ENCODE data around the gene CDK18.

CDK18 gene

GRCh38 chr1:205542367-205542766 lies 37.9 kb downstream of the CDK18 start:
- DNase-seq: no peak

GRCh38 chr1:205543351-205544301 lies 39.2 kb downstream of the CDK18 start:
- no peak for DNase-seq

DNA sequence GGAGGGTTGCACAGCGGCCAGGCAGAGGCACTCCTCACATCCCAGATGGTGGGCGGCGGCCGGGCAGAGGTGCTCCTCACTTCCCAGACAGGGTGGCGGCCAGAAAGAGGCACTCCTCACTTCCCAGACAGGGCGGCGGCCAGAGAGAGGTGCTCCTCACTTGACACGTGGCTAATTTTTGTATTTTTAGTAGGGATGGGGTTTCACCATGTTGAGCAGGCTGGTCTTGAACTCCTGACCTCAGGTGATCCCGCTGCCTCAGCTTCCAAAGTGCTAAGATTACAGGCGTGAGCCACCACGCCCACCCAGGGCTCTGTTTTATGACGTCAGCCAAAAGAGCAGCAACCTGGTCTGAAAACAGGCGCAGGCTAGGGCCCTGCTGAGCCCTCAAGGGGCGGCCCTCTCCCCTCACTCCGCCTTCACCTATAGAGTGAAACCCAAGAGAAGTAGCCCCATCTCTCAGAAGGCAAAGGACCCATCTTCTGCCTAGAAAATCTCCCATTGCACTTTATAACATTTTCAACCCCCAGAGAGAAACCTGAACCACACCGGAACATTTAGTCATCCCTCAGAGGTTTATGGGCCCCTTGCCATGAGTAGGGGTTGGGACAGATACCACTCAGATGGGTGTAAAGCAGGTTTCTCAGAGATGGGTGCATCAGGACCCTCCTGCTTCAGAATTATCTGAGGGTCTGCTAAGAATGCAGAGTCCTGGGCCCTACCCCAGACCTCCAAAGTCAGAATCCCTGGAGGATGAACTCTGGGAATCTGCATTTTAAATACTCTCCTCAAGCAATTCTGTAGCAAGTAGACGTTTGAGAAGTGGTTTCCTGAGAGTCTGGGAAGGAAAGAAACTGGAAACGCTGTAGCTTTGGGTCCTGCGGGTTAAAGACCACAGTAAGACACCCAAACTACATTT lies 40.8 kb downstream of the CDK18 start:
- no peak for DNase-seq

GRCh38 chr1:205545991-205546390 lies 41.5 kb downstream of the CDK18 start:
- DNase-seq: no peak

GRCh38 chr1:205546541-205546940 lies 42.1 kb downstream of the CDK18 start:
- no peak for DNase-seq

DNA sequence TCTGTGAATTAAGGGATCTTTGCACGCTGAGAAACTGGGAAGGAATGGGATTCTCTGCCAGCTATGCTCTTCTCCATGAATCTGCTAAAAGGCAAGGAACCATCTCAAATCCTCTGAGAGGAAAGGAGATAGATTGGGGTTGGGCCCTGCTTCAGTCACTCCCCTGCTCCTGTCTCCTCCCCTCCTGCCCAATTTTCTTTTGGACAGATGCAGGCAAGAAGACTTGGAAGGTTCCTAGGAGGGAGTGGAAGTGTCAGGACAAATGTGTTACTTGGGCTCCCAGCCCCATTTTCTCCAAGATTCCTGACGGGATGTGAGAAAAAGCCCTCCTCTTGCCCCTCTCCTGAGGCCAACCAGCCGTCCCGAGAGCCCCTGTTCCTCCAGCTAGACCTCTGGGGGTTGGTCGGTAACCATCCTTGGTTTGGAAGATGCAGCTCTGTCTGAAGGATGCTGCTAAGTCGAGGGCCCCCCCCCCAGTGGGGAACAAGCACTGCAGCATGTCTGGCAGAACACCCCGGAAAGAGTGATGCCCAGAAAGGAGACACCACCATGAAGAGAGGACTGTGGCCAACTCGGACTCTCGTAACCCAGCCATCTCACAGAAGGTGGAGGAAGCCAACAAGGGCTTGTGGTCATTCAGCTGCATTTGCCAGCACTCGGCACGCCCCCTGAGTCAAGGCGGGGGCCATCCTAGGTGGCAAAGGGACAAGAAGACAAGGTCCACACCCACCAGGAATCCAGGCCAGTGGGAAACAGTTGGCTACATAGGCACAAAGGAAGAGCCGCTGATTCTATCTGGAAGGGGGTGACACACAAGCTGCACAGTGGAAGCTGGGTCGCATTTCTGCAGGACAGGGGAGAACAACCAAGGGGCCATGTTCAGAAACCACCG lies 43.7 kb downstream of the CDK18 start:
- no peak for DNase-seq

DNA sequence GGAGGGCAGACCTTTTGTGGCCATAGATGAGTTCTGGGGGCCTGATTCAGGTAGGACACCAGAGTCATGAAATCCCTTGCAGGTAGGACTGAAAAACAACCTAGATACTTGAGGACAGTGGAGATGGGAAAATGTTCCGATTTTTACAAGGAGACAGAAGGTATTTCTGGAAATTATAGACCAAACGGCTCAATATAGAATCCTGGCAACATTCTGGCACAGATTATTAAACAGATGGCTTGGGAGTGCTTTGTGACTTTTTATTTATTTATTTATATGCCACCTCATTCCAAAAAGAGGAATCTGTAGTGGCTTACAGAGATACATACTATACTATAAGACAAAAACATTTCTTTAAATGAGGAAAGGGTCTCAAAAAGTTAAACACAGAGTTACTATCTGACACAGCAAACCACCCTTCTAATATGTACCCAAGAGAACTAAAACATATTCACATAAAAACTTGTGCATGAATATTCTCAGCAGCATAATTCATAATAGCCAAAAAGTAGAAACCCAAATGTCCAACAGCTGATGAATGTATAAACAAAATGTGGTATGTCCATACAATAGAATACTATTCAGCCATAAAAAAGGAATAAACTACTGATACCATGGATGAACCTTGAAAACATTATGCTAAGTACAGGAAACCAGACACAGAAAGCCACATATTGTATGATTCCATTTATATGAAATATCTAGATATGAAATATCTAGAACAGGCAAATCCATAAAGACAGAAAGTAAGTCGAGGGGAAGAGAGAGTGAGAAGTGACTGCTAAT lies 49.8 kb downstream of the CDK18 start:
- DNase-seq: no peak

DNA sequence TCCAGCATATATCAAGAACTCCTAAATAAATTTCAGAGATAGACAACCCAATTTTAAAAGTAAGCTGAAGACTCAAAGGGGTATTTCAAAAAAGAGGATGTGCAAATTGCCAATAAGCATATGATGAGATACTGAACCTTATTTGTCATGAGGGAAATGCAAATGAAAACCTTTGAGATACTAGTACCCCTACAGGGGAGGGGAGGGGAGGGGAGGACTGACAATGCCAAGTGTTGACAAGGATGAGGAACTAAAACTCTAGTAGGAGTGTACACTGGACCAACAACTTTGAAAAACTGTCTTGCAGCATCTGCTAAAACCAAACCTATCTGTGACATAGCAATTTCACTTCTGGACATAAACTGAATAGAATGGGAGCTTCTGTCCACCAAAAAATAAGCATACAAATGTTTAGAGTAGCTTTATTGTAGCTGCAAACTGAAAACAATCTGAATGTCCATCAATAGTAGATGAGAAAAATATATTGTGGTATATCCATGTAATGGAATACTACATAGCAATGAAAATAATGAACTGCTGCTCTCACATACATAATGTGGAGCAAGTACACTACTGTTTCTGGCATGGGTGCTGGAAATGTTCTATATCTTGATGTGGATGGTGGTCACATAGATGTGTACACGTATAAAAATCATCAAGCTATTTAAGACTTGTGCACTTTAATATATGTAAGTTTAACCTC lies 57.2 kb downstream of the CDK18 start:
- no peak for DNase-seq

DNA sequence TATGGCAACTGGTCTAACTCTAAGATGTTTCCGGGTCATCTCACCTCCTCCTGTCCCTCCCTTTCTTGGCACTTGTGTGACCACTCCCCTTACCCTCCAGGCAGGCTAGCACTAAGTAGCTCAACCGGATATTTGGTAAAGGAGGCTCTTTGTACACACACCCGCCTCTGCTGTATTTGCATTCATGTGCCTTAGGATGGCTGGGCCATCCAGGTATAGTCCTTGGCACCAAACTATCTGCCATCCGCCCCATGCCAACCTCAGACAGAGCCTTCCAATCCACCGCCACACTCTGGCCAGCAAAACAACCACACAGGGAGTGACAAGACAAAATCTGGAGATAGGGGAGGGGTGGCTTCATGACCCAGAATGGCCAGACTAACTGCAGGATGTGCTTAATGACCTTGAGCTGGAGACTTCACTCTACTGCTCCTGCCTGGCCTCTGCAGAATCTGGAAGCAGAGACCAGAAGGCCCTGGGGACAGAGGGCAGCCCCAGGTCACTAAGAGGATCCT lies 59.5 kb downstream of the CDK18 start:
- DNase-seq: no peak

DNA sequence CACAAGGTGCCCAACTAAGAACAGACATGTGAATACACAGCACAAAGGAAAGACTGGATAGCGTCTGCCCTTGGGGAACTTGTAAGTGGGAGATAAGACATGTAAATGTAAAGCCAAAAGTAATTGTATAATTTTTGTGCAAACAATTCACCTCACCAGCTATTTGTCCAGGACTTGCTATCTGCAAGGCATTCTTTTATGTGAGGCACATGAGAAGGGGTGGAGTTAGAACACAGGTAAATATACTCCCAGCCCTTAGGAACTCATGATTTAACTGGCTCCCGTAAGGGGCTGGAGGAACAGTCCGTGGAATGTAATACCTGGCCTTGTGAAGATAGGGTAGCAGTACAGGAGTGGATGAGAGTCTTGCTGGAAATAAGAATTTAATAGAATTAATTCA lies 61.3 kb downstream of the CDK18 start:
- no peak for DNase-seq

DNA sequence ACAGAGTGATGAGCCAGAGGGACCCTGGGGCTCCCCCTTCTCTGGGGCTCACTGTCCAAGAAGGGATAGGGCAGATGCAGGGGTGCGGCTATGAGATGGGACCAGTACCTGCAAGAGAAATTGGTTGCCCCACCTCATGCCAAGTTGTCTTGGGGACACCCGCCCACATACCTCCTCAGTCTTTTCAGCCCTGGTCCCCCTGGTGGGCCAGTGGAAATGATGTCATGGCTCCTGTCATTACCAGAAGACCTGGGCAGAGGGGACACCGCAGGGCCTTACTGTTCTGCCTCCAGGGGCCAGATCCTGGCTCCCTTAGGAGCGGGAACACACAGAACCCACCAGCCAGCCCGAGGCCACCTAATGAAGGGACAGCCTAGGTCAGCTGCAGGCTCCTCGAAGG lies 63.2 kb downstream of the CDK18 start:
- DNase-seq: no peak

DNA sequence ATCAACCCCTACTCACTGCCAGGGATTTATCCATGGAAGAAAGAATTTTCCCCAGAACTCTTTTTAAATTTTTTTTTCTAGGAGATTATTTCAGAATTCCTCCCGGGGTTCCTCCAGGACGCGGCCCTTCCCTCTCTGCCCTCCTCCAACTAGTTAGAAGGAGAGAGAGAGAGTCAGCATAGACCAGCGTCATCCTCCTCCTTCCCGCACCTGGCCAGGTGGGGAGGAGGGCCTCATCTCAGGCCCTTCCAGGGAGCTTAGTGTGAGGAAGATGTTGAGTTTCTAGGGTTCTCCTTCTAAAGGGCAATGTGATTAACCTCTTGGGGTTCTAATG lies 63.6 kb downstream of the CDK18 start:
- DNase-seq: no peak

DNA sequence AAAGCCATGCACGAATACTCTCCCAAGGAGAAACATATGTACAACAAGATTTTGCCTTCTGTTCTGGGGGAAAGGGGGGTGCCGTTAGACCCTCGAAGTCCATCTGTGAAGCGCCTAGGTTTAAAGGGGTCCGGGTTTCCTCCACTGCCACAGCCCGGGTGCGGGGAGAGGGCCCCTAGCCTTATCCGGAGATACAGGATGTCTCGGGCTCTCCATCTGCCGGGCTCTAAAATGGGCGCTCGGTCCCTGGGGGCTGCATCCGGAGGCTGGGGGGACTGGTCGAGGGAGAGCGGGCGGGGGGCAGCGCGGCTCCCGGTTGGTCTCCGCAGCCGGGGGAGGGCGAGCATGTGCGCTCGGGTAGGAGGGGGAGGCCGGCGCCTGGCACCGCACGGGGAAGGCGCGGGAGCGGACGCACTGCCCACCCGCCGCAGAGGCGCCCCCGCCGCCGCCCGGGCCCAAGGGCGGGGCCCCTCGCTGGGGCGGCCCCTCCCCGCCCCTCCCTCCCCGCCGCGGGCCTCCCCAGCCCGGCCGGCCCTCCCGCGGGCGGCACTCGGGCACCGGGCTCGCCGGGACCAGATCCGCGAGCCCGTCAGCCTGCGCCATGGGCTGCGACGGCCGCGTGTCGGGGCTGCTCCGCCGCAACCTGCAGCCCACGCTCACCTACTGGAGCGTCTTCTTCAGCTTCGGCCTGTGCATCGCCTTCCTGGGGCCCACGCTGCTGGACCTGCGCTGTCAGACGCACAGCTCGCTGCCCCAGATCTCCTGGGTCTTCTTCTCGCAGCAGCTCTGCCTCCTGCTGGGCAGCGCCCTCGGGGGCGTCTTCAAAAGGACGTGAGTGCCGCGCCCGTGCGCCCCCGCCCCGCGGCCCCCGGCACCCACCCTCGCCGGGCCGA lies 64.2 kb downstream of the CDK18 start:
- DNase-seq: no peak

DNA sequence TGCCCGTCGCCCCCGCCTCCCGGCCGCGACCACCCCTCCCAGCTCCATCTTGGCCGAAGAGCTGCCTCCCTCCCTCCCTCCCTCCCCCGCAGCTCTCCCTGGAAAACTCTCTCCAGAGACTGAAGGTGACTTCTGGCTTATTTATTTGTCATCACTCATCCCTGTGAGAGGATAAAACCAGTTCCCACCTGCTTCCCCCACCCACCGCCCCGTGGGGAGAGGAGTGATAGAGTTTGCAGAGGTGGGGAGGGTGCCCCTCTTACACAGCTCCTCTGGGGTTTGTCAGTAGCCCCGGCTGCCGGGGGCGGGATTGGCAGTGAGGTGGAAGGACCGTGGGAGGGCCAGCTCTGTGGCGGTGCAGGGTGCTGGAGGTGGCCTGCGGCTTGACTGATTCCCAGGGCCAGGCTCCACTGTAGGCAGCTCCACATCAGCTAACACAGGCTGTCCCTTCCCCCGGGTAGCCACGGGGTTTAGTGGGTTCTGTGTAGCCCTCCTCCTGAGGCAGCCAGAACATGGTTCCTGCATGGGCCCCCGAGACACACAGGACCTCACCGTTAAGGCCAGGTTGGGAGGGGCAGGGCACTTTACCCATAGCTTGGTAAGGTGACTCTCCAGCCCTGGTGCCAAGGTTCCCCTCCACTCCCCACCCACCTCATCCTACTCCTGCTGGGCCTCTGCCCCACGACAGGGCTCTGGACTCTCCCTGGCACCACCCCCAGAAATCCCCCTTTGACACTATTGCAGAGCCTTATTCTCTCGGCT lies 65.1 kb downstream of the CDK18 start:
- DNase-seq: no peak

DNA sequence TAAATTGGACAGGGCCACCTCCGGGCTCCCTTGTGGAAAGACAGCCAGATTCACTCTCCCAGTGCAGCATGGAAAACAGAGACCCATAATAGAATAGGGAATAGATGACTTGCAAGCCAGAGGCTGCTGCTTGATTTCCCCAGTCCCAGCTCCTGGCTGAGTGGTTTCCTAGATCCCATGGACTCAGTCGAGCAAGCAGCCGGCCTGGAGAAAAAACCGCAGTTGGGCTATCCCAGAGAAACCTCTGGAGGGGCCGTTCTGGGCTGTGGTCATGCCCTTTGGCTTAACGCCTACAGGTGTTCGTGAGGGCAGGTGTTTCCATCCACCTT lies 65.7 kb downstream of the CDK18 start:
- no peak for DNase-seq

DNA sequence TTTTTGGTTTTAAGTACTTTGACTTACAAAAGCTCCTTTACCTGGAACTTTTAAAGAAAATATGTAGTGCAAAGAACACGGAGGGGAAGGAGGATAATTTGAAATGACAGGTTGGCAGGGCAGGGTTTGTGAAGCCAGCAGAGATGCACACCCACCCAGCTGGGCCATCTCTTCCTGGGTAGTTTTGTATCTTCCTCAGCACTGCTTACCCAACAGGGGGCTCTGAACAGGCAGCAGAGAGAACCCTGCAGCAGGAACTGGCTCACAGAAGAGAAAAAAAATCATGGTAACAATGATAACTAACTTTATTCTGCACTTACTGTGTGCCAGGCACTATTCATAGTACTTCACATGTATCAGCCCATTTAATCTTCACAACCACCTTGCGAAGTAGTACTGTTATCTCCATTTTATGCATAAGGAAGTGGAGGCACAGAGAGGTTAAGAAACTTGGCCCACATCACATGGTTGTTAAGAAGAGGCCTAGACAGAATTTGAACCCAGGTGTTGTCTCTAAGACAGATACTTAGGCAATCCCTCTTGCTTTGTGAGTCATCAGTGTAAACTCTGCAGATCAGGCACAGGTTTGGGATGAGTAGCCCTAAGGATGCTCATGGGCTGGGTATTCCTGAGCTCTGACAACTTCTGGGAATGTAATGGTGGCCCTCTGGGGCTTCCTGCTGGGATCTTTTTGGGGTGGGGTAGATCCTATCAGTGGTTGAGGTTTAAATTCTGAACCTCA lies 66.5 kb downstream of the CDK18 start:
- DNase-seq: no peak

GRCh38 chr1:205571747-205572146 lies 67.3 kb downstream of the CDK18 start:
- DNase-seq: no peak

- no peak for DNase-seq
These were observed 68.0 kb downstream of the CDK18 start for GRCh38 chr1:205572421-205572820.

All from stimulated activated CD4-positive, alpha-beta T cell treated with anti-CD3 and anti-CD28 coated beads, Interleukin-12 subunit alpha, Interleukin-12 subunit beta, amount 100 ng/mL, for 4 hours (primary cell).